Neural cell (in vitro differentiated cells): ENCODE data around the gene SUGCT.

ENCODE experiments used
- CTCF ChIP-seq: fragments of 450-650 bp; IDR thresholded peaks from 2 replicates; pipeline ENCODE4 v1.5.1; 2014; ENCODE audit warnings: antibody characterized with exemption, mild to moderate bottlenecking, moderate library complexity; ENCODE audit not compliant: poor library complexity, severe bottlenecking
- EP300 ChIP-seq: fragments of 450-650 bp; conservative IDR thresholded peaks from 2 replicates; pipeline ENCODE4 v1.6.1; 2014; ENCODE audit warnings: antibody characterized with exemption, mild to moderate bottlenecking, moderate library complexity; ENCODE audit not compliant: poor library complexity, severe bottlenecking
- EZH2 ChIP-seq: fragments of 200-600, 300-800 bp; shearing (Covaris generic), sonication (generic); IDR thresholded peaks from 2 replicates; pipeline ENCODE4 v1.6.1; 2014; ENCODE audit warnings: antibody characterized with exemption, low read length, borderline replicate concordance, mild to moderate bottlenecking; ENCODE audit not compliant: insufficient read depth, poor library complexity, severe bottlenecking
- MXI1 ChIP-seq: fragments of 450-650 bp; conservative IDR thresholded peaks from 2 replicates; pipeline ENCODE4 v1.6.1; 2014; ENCODE audit warnings: antibody characterized with exemption, mild to moderate bottlenecking; ENCODE audit not compliant: poor library complexity, severe bottlenecking
- POLR2AphosphoS5 ChIP-seq: IDR thresholded peaks from 2 replicates; pipeline ENCODE4 v1.6.1; 2012
- RAD21 ChIP-seq: fragments of 450-650 bp; conservative IDR thresholded peaks from 2 replicates; pipeline ENCODE4 v1.6.1; 2014; ENCODE audit warnings: antibody characterized with exemption, mild to moderate bottlenecking, moderate library complexity
- REST ChIP-seq: IDR thresholded peaks from 2 replicates; pipeline ENCODE4 v1.6.1; 2012; ENCODE audit warnings: borderline replicate concordance
- SMC3 ChIP-seq: fragments of 450-650 bp; conservative IDR thresholded peaks from 2 replicates; pipeline ENCODE4 v1.6.1; 2014; ENCODE audit warnings: antibody characterized with exemption, mild to moderate bottlenecking, moderate library complexity; ENCODE audit not compliant: poor library complexity

- TF ChIP-seq POLR2AphosphoS5: no peak
- TF ChIP-seq EP300: no peak
- TF ChIP-seq CTCF: no peak
- no peak for TF ChIP-seq EZH2
- no peak for TF ChIP-seq REST
- TF ChIP-seq SMC3: no peak
- TF ChIP-seq MXI1: no peak
- no peak for TF ChIP-seq RAD21
Measured at GRCh38 chr7:40551685-40552576, 417.1 kb downstream of the SUGCT start.
